Vagina (tissue), 2 donors: Measurements from ENCODE around the gene GJD2. TPM values are rescaled to one million over a fixed set of nuclear protein-coding genes. Genes with fewer than 3 reads are reported as not detected.

ENCODE experiments used
- DNase-seq, 2 donors: peaks; one replicate each; pipeline ENCODE4 v3.0.0-alpha.2; 2017; ENCODE audit errors: extremely low spot score in 2 of 2
- H3K27ac ChIP-seq: fragments of 200-600 bp; sonication (generic); one replicate; pipeline ENCODE4 v1.5.1; 2019
- H3K27me3 ChIP-seq: fragments of 200-600 bp; sonication (generic); one replicate; pipeline ENCODE4 v1.5.1; 2019
- H3K36me3 ChIP-seq, 2 donors: fragments of 200-600 bp; sonication (generic); one replicate each; pipeline ENCODE4 v1.5.1; 2017 to 2019
- H3K4me1 ChIP-seq: fragments of 200-600 bp; sonication (generic); one replicate; pipeline ENCODE4 v1.5.1; 2019
- H3K4me3 ChIP-seq, 2 donors: fragments of 200-600 bp; sonication (generic); 1 replicate in 1 of 2; 2 replicates in 1 of 2; pipeline ENCODE4 v1.5.1; 2016 to 2019
- H3K9me3 ChIP-seq: fragments of 200-600 bp; sonication (generic); one replicate; pipeline ENCODE4 v1.5.1; 2019
- POLR2A ChIP-seq, 2 donors: fragments of 450-650 bp; IDR thresholded peaks; one replicate each; pipeline ENCODE4 v1.6.1; 2017; ENCODE audit warnings: antibody characterized with exemption in 2 of 2, mild to moderate bottlenecking in 2 of 2, moderate library complexity in 2 of 2
- POLR2AphosphoS5 ChIP-seq, 2 donors: sonication (generic); formaldehyde crosslinking; IDR thresholded peaks; one replicate each; pipeline ENCODE4 v1.9.0; 2017; ENCODE audit warnings: antibody characterized with exemption in 2 of 2, mild to moderate bottlenecking in 2 of 2, low read depth in 1 of 2; ENCODE audit not compliant: insufficient read depth in 1 of 2
- intact Hi-C: fragments of 100-400 bp; cut with DNase I; formaldehyde crosslinking; loops from one replicate; pipeline ENCODE4 v1.15.1; 2023
- total RNA-seq: library from RNA; depleted of rRNA; stranded (reverse); fragments of >200 nt; gene quantifications from one replicate; pipeline ENCODE4 v1.2.3, GENCODE V29; 2016
- TF ChIP-seq, protein P1 (sequence below), 3 experiments: fragments of 450-650 bp in 2 of 3; fragments of 200-600 bp in 1 of 3; sonication (generic) in 1 of 3; IDR thresholded peaks; one replicate each; pipeline ENCODE4 v1.5.1; 2017 to 2019; ENCODE audit warnings: antibody characterized with exemption in 3 of 3, mild to moderate bottlenecking in 2 of 3, moderate library complexity in 2 of 3

GJD2 gene
- total RNA-seq, 1 donor from 2014 or later: not detected

GRCh38 chr15:34732430-34732829, 22.4 kb downstream of the GJD2 start:
- no peaks in the 10 kb centered on the region for H3K36me3 ChIP-seq
- no peaks in the 10 kb centered on the region for H3K4me1 ChIP-seq
- intact Hi-C loops: no loop called here
- H3K27ac ChIP-seq: no peak overlapping the region
- TF ChIP-seq, protein P1, sequence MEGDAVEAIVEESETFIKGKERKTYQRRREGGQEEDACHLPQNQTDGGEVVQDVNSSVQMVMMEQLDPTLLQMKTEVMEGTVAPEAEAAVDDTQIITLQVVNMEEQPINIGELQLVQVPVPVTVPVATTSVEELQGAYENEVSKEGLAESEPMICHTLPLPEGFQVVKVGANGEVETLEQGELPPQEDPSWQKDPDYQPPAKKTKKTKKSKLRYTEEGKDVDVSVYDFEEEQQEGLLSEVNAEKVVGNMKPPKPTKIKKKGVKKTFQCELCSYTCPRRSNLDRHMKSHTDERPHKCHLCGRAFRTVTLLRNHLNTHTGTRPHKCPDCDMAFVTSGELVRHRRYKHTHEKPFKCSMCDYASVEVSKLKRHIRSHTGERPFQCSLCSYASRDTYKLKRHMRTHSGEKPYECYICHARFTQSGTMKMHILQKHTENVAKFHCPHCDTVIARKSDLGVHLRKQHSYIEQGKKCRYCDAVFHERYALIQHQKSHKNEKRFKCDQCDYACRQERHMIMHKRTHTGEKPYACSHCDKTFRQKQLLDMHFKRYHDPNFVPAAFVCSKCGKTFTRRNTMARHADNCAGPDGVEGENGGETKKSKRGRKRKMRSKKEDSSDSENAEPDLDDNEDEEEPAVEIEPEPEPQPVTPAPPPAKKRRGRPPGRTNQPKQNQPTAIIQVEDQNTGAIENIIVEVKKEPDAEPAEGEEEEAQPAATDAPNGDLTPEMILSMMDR (IDR thresholded peaks at IDR 0.05): no peak
- TF ChIP-seq POLR2A (IDR thresholded peaks at IDR 0.05) (no peak), POLR2AphosphoS5 (IDR thresholded peaks at IDR 0.05; ENCODE audit: insufficient read depth in 1 of 2, low read depth in 1 of 2) (no peak)
- H3K9me3 ChIP-seq: no peaks in the 10 kb centered on the region
- no peaks in the 10 kb centered on the region for H3K27me3 ChIP-seq
- no peak for DNase-seq
- H3K4me3 ChIP-seq: no peak overlapping the region

- Histone ChIP-seq H3K4me1 (no peaks in the 10 kb centered on the region), H3K27ac (no peak overlapping the region), H3K9me3 (no peaks in the 10 kb centered on the region), H3K27me3 (no peaks in the 10 kb centered on the region), H3K4me3 (no peak overlapping the region), H3K36me3 (no peaks in the 10 kb centered on the region)
- TF ChIP-seq POLR2A (IDR thresholded peaks at IDR 0.05): no peak
- TF ChIP-seq, protein P1 (IDR thresholded peaks at IDR 0.05): no peak
- no peak for TF ChIP-seq POLR2AphosphoS5 (IDR thresholded peaks at IDR 0.05; ENCODE audit: insufficient read depth in 1 of 2, low read depth in 1 of 2)
- DNase-seq: no peak
- intact Hi-C loops: no loop called here
These were observed 24.1 kb downstream of the GJD2 start for GRCh38 chr15:34730701-34731100.

DNA sequence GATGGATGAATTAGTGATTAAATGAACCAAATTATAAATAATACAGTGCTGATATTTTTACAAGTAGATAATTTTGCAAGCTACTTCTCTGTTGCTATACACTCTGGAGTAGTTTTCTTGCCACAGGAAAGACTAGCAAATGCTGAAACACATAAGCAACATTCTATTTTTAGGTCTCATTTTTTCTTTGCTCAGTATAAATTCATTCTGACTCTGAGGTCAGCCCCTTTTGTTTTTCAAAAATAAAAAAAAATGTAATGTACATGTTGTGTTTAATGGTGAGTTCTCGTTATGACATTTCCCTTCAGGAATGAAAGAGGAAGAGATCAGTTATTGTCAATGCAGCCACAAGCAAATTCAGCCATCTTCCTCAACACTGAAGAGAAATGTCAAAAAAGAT, 24.9 kb downstream of the GJD2 start:
- H3K36me3 ChIP-seq: no peaks in the 10 kb centered on the region
- no peaks in the 10 kb centered on the region for H3K9me3 ChIP-seq
- H3K4me1 ChIP-seq: no peaks in the 10 kb centered on the region
- intact Hi-C loops: no loop called here
- TF ChIP-seq, protein P1 (IDR thresholded peaks at IDR 0.05): no peak
- TF ChIP-seq POLR2AphosphoS5 (IDR thresholded peaks at IDR 0.05; ENCODE audit: insufficient read depth in 1 of 2, low read depth in 1 of 2) (no peak), POLR2A (IDR thresholded peaks at IDR 0.05) (no peak)
- no peak overlapping the region for H3K4me3 ChIP-seq
- no peak for DNase-seq
- H3K27ac ChIP-seq: no peak overlapping the region
- no peaks in the 10 kb centered on the region for H3K27me3 ChIP-seq

DNA sequence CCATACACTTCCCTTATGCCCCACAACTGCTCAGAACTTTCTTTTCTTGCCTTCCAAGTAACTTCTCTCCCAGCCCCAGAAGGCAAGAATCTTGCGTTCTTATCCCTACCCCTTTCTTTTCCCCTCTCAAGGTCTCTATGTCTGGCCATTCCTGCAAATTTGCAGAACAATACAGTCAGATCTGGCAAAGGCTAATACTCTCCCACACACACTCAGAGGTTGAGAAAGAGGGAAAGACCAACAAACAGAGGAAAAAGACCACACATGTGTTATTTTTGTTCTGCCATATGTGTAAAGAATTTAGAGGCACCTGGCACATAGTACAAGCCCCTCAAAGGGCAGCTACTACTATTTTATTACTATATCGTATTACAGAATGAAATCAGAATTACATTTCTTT, 25.7 kb downstream of the GJD2 start:
- Histone ChIP-seq H3K36me3 (no peaks in the 10 kb centered on the region), H3K4me3 (no peak overlapping the region), H3K27ac (no peak overlapping the region), H3K4me1 (no peaks in the 10 kb centered on the region), H3K27me3 (no peaks in the 10 kb centered on the region), H3K9me3 (no peaks in the 10 kb centered on the region)
- DNase-seq: no peak
- TF ChIP-seq POLR2AphosphoS5 (IDR thresholded peaks at IDR 0.05; ENCODE audit: insufficient read depth in 1 of 2, low read depth in 1 of 2) (no peak), POLR2A (IDR thresholded peaks at IDR 0.05) (no peak)
- TF ChIP-seq, protein P1 (IDR thresholded peaks at IDR 0.05): no peak
- intact Hi-C loops: no loop called here

GRCh38 chr15:34726406-34727100, 28.2 kb downstream of the GJD2 start:
- H3K27ac ChIP-seq: no peak overlapping the region
- no peaks in the 10 kb centered on the region for H3K27me3 ChIP-seq
- TF ChIP-seq POLR2A (IDR thresholded peaks at IDR 0.05): no peak
- no peak for TF ChIP-seq POLR2AphosphoS5 (IDR thresholded peaks at IDR 0.05; ENCODE audit: insufficient read depth in 1 of 2, low read depth in 1 of 2)
- TF ChIP-seq, protein P1 (IDR thresholded peaks at IDR 0.05): no peak
- no peaks in the 10 kb centered on the region for H3K36me3 ChIP-seq
- H3K4me3 ChIP-seq: no peak overlapping the region
- H3K4me1 ChIP-seq: peaks cover 11% of the 10 kb centered on the region
- intact Hi-C loops: no loop called here
- no peaks in the 10 kb centered on the region for H3K9me3 ChIP-seq
- no peak for DNase-seq
